HG03039 (cell line): ENCODE data around the gene ZNF467.

Source experiments
- ATAC-seq: cut with Tn5 transposase; IDR thresholded peaks from one replicate; pipeline ENCODE4 v1.9.1; 2021; ENCODE audit warnings: mild to moderate bottlenecking, moderate library complexity; ENCODE audit not compliant: unreplicated experiment

Gene ZNF467

DNA sequence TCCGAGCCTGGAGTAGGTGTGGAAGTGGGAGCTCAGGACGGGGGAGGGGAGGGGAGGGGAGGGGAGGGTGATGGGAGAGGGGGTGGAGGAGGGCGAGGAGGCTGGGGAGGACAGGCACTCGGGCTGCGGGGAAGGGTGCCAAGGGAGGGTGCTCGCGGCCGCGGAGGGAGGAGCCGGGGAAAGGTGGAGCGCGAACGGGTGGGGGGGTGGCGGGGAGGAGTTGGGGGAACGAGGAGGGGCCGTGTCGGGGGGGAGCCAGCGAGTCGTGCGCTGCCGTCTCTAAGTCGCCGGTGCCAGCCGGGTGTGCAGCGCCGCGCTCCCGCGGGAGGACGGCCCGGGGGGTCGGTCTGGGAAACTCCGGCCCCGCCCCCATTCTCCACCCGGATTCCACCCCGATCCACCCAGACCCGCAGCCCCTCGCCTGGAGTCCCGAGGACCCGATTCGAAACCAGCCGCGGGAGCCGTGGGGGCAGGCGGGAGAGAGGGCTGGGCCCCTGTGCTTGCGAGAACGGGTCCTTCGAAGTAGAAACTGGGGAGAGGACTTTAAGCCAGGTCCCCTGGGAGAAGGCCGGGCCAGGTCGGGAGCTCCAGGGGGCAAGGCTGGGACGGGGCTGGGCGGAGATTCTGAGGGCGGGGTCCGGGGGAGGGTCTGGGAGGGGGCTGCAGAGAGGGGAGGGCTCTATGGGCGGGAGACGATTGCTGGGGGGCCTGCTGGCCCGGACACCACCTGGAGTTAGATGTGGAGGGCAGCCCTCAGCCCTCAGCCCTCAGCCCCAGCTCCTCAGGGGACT lies at the start of gene ZNF467:
ZNF467 (minus strand) TSS at position 143 of the 791 bp plus-strand sequence. CDS start 2,556 bp downstream, outside the sequence.
- no peak for ATAC-seq

GRCh38 chr7:149822353-149822943 lies 49.1 kb upstream of the ZNF467 start:
- no peak for ATAC-seq

DNA sequence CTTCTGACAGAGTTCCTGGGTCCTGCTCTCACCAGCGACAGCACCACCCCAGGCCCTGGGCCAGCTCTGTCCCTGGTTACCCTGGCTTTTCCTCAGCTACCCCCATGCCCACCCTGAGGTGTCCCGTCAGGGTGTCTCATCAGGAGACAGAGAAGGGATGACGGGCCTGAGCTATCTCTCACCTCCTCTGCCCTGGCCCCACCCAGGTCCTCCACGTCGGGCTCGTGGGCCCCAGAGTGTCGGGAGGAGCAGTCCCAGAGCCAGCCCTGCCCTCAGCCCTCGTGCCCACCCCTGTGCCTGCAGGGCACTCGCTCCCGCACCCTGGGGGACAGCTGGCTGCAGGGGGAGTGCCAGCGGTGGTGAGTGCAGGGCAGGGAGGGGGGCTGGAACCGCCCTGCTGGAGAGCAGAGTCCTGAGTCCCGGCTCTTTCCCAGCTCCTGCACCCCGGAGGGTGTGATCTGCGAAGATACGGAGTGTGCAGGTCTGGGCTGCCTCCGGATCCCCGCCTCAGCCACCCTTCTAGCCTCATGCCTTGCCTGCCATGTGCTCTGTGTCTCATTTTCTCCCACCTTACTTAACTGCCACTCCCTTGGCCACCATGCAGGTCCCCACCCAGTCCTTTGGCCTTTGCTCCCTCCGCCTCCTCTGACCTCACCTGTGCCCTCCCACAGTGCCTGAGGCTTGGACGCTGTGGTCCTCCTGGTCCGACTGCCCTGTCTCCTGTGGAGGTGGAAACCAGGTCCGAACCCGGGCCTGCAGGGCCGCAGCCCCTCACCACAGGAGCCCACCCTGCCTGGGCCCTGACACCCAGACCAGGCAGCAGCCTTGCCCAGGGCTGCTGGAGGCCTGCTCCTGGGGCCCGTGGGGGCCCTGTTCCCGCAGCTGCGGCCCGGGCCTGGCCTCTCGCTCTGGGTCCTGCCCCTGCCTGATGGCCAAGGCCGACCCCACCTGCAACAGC lies 48.1 kb upstream of the ZNF467 start:
- no peak for ATAC-seq

DNA sequence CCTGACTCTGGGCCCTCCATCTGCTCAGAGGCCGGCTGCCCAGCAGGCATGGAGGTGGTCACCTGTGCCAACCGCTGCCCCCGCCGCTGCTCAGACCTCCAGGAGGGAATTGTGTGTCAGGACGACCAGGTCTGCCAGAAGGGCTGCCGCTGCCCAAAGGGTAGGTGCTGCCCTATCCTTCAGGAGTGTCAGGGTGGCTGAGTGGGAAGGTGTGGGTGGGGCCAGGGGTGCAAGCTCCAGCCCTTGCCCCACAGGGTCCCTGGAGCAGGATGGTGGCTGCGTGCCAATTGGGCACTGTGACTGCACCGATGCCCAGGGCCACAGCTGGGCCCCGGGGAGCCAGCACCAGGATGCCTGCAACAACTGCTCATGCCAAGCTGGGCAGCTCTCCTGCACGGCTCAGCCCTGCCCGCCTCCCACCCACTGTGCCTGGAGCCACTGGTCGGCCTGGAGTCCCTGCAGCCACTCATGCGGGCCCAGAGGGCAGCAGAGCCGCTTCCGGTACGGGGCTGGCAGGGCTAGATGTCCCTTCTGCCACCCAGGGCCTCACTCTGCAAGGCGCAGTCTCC lies 47.3 kb upstream of the ZNF467 start:
- no peak for ATAC-seq

- ATAC-seq: no peak
Measured at GRCh38 chr7:149819961-149820340, 46.6 kb upstream of the ZNF467 start.

- no peak for ATAC-seq
Measured at GRCh38 chr7:149819141-149819960, 46.0 kb upstream of the ZNF467 start.

DNA sequence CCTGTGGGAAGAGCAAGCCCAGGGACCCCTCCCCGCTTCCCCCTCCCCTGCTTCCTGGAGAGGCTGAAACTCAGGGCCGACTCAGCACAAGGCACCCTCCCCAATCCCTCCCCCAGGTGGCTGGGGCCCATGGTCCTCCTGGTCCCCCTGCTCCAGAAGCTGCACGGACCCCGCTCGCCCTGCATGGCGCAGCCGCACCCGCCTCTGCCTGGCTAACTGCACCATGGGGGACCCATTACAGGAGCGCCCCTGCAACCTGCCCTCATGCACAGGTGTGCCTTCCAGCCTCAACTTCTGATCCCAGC lies 45.1 kb upstream of the ZNF467 start:
- no peak for ATAC-seq

DNA sequence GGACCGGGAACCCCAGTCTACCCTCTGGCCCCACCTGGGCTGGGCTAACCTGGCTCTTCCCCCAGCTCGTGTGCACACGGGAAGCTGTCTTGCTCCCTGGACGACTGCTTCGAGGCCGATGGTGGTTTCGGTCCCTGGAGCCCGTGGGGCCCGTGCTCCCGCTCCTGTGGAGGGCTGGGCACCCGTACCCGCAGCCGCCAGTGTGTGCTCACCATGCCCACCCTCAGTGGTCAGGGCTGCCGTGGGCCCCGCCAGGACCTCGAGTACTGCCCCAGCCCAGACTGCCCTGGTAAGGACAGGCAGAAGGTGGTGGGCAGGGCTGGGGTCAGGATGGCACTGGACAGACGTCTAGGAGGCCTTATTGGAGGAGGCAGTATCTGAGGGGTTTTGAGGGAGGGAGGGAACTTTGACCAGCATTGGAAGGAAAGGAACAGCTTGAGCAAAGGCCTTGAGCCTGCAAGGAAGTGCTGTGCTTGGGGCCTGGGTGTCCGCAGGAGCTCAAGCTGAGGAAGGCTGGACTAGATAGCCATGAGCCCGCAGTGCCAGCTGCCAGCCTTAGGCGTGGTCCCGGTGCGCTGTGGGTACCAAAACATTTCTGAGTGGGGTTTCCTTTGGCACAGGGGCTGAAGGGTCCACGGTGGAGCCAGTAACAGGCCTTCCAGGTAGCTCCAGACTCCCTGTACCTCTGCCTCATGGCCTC lies 44.6 kb upstream of the ZNF467 start:
- no peak for ATAC-seq

- ATAC-seq: no peak
Measured at GRCh38 chr7:149817301-149817771, 43.9 kb upstream of the ZNF467 start.

- no peak for ATAC-seq
Measured at GRCh38 chr7:149816794-149817193, 43.4 kb upstream of the ZNF467 start.

- ATAC-seq: no peak
Measured at GRCh38 chr7:149816267-149816751, 42.9 kb upstream of the ZNF467 start.

DNA sequence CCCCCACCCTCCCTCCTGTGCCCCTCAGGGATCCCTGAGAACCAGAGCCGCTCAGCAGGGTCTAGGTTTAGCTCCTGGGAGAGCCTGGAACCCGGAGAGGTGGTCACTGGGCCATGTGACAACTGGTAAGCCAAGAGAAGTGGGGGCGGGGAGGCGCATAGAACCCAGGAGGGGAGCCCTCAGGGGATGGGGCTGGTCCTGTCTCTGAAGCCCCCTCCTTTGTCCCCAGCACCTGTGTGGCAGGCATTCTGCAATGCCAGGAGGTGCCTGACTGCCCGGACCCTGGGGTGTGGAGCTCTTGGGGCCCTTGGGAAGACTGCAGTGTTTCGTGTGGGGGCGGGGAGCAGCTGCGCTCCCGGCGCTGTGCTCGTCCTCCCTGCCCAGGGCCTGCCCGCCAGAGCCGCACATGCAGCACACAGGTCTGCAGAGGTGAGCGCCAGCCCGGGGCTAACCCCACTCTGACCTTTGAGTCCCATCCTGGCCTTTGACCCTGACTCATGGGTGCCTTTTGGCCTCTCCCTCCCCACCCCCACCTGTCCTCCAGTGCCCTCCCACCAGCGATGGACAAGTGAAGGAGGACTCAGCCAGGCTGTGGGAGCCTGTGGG lies 42.4 kb upstream of the ZNF467 start:
- no peak for ATAC-seq

- ATAC-seq: no peak
Measured at GRCh38 chr7:149815121-149815520, 41.7 kb upstream of the ZNF467 start.

DNA sequence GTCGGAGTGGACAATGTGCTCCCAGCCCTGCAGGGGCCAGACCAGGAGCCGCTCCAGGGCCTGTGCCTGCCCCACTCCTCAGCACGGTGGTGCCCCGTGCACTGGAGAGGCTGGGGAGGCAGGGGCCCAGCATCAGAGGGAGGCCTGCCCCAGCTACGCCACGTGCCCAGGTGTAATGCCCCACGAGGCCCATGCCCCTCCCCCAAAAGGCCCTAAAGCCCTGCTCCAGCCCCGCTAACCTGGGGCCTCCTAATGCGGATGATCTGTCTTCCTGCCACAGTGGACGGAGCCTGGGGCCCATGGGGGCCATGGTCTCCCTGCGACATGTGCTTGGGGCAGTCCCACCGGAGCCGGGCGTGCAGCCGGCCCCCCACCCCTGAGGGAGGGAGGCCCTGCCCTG lies 41.1 kb upstream of the ZNF467 start:
- no peak for ATAC-seq

DNA sequence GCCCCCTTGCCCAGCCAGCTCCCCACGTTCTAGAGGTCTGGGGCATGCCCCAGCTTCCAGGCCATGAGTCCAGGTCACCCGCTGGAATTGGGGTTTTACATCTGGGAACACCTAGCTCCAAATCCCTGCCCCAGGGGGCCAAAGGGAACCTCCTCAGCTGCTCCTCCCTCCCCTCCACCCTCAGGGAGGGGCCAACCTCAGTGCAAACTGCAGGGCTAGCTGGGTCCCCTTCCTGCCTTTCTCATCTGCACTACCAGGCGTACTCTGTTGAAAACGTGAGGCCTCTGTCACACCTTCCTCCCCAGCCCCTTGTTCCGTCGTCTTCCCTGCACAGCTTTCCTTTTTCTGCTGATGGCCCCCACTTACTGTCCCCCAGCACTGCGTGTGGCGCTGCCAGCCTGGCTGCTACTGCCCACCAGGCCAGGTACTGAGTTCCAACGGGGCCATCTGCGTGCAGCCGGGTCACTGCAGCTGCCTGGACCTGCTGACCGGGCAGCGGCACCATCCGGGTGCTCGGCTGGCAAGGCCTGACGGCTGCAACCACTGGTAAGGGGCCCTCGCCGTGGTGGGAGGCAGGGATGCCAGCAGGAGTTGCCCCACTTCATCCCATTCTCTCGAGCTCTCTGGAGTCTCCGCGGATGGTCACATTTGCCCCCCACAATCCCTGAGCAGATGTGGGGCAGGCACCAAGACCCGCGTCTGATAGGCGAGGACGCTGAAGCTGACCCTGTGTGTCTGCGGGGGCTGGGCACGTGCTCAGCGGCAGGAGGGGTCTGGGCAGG lies 40.1 kb upstream of the ZNF467 start:
- ATAC-seq: no peak

GRCh38 chr7:149811831-149812490 lies 38.6 kb upstream of the ZNF467 start:
- ATAC-seq: no peak

GRCh38 chr7:149811221-149811620 lies 37.8 kb upstream of the ZNF467 start:
- no peak for ATAC-seq

GRCh38 chr7:149809215-149809614 lies 35.8 kb upstream of the ZNF467 start:
- ATAC-seq: no peak
